ENCODE data around the gene ATP2A2.
A peak's percentile ranks its signal among the peaks of the same experiment; 100 is the strongest.

The ATP2A2 gene

GRCh38 chr12:110256780-110257431, 24.1 kb upstream of the ATP2A2 start:
- peak; percentile 69 for DNase-seq (ENCODE audit: low read depth)
- H3K4me3 ChIP-seq (ENCODE audit: low read depth, low read length) = no peak overlapping the region
- no peak for TF ChIP-seq CTCF (conservative IDR thresholded peaks at IDR 0.05; ENCODE audit: low read depth, low read length)

- no peak for DNase-seq (ENCODE audit: low read depth)
- TF ChIP-seq CTCF (conservative IDR thresholded peaks at IDR 0.05; ENCODE audit: low read depth, low read length) = no peak
- no peak overlapping the region for H3K4me3 ChIP-seq (ENCODE audit: low read depth, low read length)
These were observed 22.6 kb upstream of the ATP2A2 start for GRCh38 chr12:110258466-110258865.

GRCh38 chr12:110262442-110263388, 18.3 kb upstream of the ATP2A2 start:
- DNase-seq (ENCODE audit: low read depth) = peak; percentile 67
- no peak for TF ChIP-seq CTCF (conservative IDR thresholded peaks at IDR 0.05; ENCODE audit: low read depth, low read length)
- no peak overlapping the region for H3K4me3 ChIP-seq (ENCODE audit: low read depth, low read length)

GRCh38 chr12:110266381-110266960, 14.6 kb upstream of the ATP2A2 start:
- H3K4me3 ChIP-seq (ENCODE audit: low read depth, low read length) = no peak overlapping the region
- no peak for DNase-seq (ENCODE audit: low read depth)
- no peak for TF ChIP-seq CTCF (conservative IDR thresholded peaks at IDR 0.05; ENCODE audit: low read depth, low read length)

- peak; percentile 71 for DNase-seq (ENCODE audit: low read depth)
- TF ChIP-seq CTCF (conservative IDR thresholded peaks at IDR 0.05; ENCODE audit: low read depth, low read length) = no peak
- no peak overlapping the region for H3K4me3 ChIP-seq (ENCODE audit: low read depth, low read length)
These were observed 13.9 kb upstream of the ATP2A2 start for GRCh38 chr12:110266980-110267620.

- no peak for TF ChIP-seq CTCF (conservative IDR thresholded peaks at IDR 0.05; ENCODE audit: low read depth, low read length)
- DNase-seq (ENCODE audit: low read depth) = peak; percentile 75
- no peak overlapping the region for H3K4me3 ChIP-seq (ENCODE audit: low read depth, low read length)
These were observed 11.4 kb upstream of the ATP2A2 start for GRCh38 chr12:110269622-110270124.

All from choroid plexus epithelial cell (primary cell).